Measurements from ENCODE around the gene FAM241A.

Gene FAM241A

DNA sequence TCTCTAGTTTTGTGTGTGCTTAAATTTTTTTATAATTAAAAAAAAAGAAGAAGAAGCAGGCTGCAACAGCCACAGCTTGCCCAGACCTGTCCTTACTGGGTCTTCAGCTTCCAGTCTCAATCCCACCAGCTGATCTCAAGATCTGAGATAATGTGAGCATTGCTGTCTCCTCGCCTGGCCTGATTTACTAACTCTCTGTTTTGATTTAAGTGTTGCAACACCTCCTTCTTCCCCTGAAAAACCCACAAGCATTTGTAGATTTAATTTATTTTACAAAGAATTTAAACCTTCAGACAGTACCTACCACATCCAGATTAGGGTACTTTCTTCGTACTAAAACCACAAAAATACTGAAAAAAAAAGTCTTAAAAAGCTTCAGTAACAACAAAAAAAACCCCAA, 38.0 kb downstream of the FAM241A start:
- TF ChIP-seq, protein P1, sequence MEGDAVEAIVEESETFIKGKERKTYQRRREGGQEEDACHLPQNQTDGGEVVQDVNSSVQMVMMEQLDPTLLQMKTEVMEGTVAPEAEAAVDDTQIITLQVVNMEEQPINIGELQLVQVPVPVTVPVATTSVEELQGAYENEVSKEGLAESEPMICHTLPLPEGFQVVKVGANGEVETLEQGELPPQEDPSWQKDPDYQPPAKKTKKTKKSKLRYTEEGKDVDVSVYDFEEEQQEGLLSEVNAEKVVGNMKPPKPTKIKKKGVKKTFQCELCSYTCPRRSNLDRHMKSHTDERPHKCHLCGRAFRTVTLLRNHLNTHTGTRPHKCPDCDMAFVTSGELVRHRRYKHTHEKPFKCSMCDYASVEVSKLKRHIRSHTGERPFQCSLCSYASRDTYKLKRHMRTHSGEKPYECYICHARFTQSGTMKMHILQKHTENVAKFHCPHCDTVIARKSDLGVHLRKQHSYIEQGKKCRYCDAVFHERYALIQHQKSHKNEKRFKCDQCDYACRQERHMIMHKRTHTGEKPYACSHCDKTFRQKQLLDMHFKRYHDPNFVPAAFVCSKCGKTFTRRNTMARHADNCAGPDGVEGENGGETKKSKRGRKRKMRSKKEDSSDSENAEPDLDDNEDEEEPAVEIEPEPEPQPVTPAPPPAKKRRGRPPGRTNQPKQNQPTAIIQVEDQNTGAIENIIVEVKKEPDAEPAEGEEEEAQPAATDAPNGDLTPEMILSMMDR (IDR thresholded peaks at IDR 0.05) = no peak
- no peak overlapping the region for H3K4me3 ChIP-seq
- DNase-seq (ENCODE audit: low spot score) = no peak
- no peak overlapping the region for H3K27ac ChIP-seq

- Histone ChIP-seq H3K27ac (no peak overlapping the region), H3K4me3 (no peak overlapping the region)
- DNase-seq (ENCODE audit: low spot score) = no peak
- TF ChIP-seq, protein P1 (IDR thresholded peaks at IDR 0.05) = no peak
Measured at GRCh38 chr4:112184438-112184837, 39.2 kb downstream of the FAM241A start.

DNA sequence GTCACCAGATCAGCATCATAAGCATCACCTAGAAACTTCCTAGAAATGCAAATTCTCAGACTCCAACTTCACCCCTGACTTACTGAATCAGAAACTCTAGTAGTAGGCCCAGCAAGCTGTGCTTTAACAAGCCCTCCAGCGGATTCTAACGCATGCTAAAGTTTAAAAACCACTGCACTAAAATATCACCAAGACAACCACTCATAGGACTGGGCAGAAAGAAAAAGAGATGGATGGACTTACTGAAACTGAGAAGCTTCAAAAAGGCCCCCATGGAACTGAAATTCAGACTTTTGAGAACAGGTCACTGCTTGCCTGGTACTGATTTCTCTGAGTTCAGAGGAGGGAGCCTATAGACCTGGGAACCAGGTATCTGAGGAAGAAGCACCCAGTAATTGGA, 40.1 kb downstream of the FAM241A start:
- Histone ChIP-seq H3K4me3 (no peak overlapping the region), H3K27ac (no peak overlapping the region)
- TF ChIP-seq, protein P1 (IDR thresholded peaks at IDR 0.05) = no peak
- no peak for DNase-seq (ENCODE audit: low spot score)

GRCh38 chr4:112185740-112186670, 40.8 kb downstream of the FAM241A start:
- TF ChIP-seq, protein P1 (IDR thresholded peaks at IDR 0.05) = no peak
- DNase-seq (ENCODE audit: low spot score) = no peak
- Histone ChIP-seq H3K4me3 (no peak overlapping the region), H3K27ac (no peak overlapping the region)

GRCh38 chr4:112189754-112190153, 44.5 kb downstream of the FAM241A start:
- DNase-seq (ENCODE audit: low spot score) = no peak
- Histone ChIP-seq H3K27ac (no peak overlapping the region), H3K4me3 (no peak overlapping the region)
- TF ChIP-seq, protein P1 (IDR thresholded peaks at IDR 0.05) = no peak

GRCh38 chr4:112190684-112191083, 45.4 kb downstream of the FAM241A start:
- no peak for DNase-seq (ENCODE audit: low spot score)
- H3K4me3 ChIP-seq = no peak overlapping the region
- TF ChIP-seq, protein P1 (IDR thresholded peaks at IDR 0.05) = no peak
- no peak overlapping the region for H3K27ac ChIP-seq

DNA sequence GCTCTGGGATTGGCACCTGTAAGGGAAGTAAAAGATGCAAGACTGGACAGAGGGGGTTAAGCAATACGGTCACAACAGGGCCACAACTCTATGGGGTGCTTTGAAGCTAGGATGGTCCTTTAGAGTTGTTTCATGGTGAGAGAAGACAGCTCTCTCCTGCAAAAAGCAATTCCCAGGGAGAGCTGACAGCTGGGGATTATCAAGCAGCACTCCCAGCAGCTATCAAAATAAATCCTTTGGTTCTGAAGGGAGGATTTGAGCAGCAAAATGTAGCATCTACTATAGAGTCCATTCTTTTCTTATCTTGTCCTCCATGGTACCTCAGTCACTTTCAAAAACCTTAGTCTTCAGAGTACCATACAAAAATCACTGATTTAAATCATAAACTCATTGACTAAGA, 51.2 kb downstream of the FAM241A start:
- H3K4me3 ChIP-seq = no peak overlapping the region
- no peak overlapping the region for H3K27ac ChIP-seq
- TF ChIP-seq, protein P1 (IDR thresholded peaks at IDR 0.05) = no peak
- DNase-seq (ENCODE audit: low spot score) = no peak
